Fibroblast of mammary gland (primary cell): Measurements from ENCODE around the gene ST6GALNAC4.
A peak's percentile ranks its signal among the peaks of the same experiment; 100 is the strongest.

Experiments
- DNase-seq: peaks from one replicate; pipeline ENCODE4 v3.0.0-alpha.2; 2010; ENCODE audit warnings: low read depth
- H3K4me3 ChIP-seq: 2 replicates; pipeline ENCODE4 v1.5.1; 2011; ENCODE audit warnings: low read depth, mild to moderate bottlenecking, low read length, moderate library complexity; ENCODE audit not compliant: control insufficient read depth
- CTCF ChIP-seq: conservative IDR thresholded peaks from 2 replicates; pipeline ENCODE4 v1.5.1; 2011; ENCODE audit warnings: low read depth, low read length, inconsistent platforms; ENCODE audit not compliant: control insufficient read depth, insufficient read depth

ST6GALNAC4 gene

GRCh38 chr9:127925959-127926905 is 9.4 kb upstream of the ST6GALNAC4 start:
- no peak for DNase-seq
- no peak overlapping the region for H3K4me3 ChIP-seq

GRCh38 chr9:127924736-127925444 is 8.0 kb upstream of the ST6GALNAC4 start:
- no peak for DNase-seq
- TF ChIP-seq CTCF: no peak
- H3K4me3 ChIP-seq: no peak overlapping the region

More at GRCh38 chr9:127925959-127926905, 9.4 kb upstream of the ST6GALNAC4 start:
- TF ChIP-seq CTCF: no peak

- peak; percentile 100 for DNase-seq
- no peak overlapping the region for H3K4me3 ChIP-seq
- TF ChIP-seq CTCF: no peak
Observed at GRCh38 chr9:127923771-127924170, 6.9 kb upstream of the ST6GALNAC4 start.

- no peak for TF ChIP-seq CTCF
- no peak for DNase-seq
- H3K4me3 ChIP-seq: no peak overlapping the region
Observed at GRCh38 chr9:127923046-127923445, 6.2 kb upstream of the ST6GALNAC4 start.

GRCh38 chr9:127921557-127922120 is 4.8 kb upstream of the ST6GALNAC4 start:
- peak; percentile 55 for DNase-seq
- peak; percentile 64 for TF ChIP-seq CTCF
- H3K4me3 ChIP-seq: peak overlapping the region; percentile 39

GRCh38 chr9:127920794-127921193 is 4.0 kb upstream of the ST6GALNAC4 start:
- no peak overlapping the region for H3K4me3 ChIP-seq
- no peak for DNase-seq
- TF ChIP-seq CTCF: no peak
